Measurements from ENCODE around the gene PM20D2.

The PM20D2 gene

GRCh38 chr6:89145091-89145955 lies 532 bp upstream of the PM20D2 start:
- DNase-seq: no peak

- no peak for DNase-seq
These were observed 1.2 kb downstream of the PM20D2 start for GRCh38 chr6:89146718-89147700.

- DNase-seq: no peak
These were observed 2.3 kb downstream of the PM20D2 start for GRCh38 chr6:89148016-89148750.

GRCh38 chr6:89154131-89154530 lies 8.3 kb downstream of the PM20D2 start:
- no peak for DNase-seq

- no peak for DNase-seq
These were observed 14.7 kb downstream of the PM20D2 start for GRCh38 chr6:89160331-89161092.

- DNase-seq: no peak
These were observed 15.6 kb downstream of the PM20D2 start for GRCh38 chr6:89161326-89162046.

- no peak for DNase-seq
These were observed 16.2 kb downstream of the PM20D2 start for GRCh38 chr6:89162047-89162371.

- no peak for DNase-seq
These were observed 26.3 kb downstream of the PM20D2 start for GRCh38 chr6:89172131-89172530.

GRCh38 chr6:89173634-89174033 lies 27.8 kb downstream of the PM20D2 start:
- no peak for DNase-seq

GRCh38 chr6:89180112-89180511 lies 34.3 kb downstream of the PM20D2 start:
- DNase-seq: no peak

GRCh38 chr6:89180971-89181370 lies 35.1 kb downstream of the PM20D2 start:
- DNase-seq: no peak

GRCh38 chr6:89183294-89183693 lies 37.4 kb downstream of the PM20D2 start:
- DNase-seq: no peak

GRCh38 chr6:89184344-89184743 lies 38.5 kb downstream of the PM20D2 start:
- DNase-seq: no peak

GRCh38 chr6:89186762-89187161 lies 40.9 kb downstream of the PM20D2 start:
- no peak for DNase-seq

- DNase-seq: no peak
These were observed 41.6 kb downstream of the PM20D2 start for GRCh38 chr6:89187504-89187903.

GRCh38 chr6:89190741-89191140 lies 44.9 kb downstream of the PM20D2 start:
- DNase-seq: no peak

- DNase-seq: no peak
These were observed 48.7 kb downstream of the PM20D2 start for GRCh38 chr6:89194559-89194958.

GRCh38 chr6:89197141-89197540 lies 51.3 kb downstream of the PM20D2 start:
- no peak for DNase-seq

- DNase-seq: no peak
These were observed 52.4 kb downstream of the PM20D2 start for GRCh38 chr6:89198235-89198634.

- DNase-seq: no peak
These were observed 53.7 kb downstream of the PM20D2 start for GRCh38 chr6:89199579-89199978.

- no peak for DNase-seq
These were observed 54.9 kb downstream of the PM20D2 start for GRCh38 chr6:89200706-89201215.

Data from NCI-H187 treated with DMSO at 0.1 percent for 48 hours (cell line).